ENCODE data around the gene NOXO1. TPM values are rescaled to one million over a fixed set of nuclear protein-coding genes. Genes with fewer than 3 reads are reported as not detected.

The NOXO1 gene
- total RNA-seq, 3 donors from 2014 or later (not counting 1 experiment from before 2014, with no cell fraction given) = not detected

DNA sequence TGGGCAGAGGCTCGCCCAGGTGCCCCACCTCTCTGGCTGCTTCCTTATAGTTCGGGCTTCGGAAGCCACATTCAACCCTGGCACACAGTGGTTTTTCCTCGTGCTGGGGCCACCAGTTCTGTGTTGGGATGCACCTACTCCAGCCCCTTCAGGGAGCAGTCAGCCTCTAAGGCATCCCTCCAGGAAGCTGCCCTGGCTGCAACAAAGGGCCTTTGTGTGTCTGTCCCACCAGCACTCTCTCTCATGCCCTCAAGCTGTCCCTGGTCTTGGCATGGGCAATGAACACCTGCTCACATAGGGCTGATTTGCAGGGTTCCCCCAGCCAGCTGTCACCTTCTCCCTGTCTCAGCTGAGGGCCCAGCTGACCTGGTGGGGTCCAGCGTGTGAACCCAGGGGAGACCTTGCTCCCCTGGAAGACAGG, 754 bp upstream of the NOXO1 start:
- Histone ChIP-seq H3K9me3 (ENCODE audit: control insufficient read depth, insufficient read depth, low read length) (no peaks in the 10 kb centered on the region), H3K4me1 (ENCODE audit: control insufficient read depth, insufficient read depth, low read length) (peaks cover 27% of the 10 kb centered on the region), H3K27ac (ENCODE audit: low read length) (no peak overlapping the region), H3K27me3 (ENCODE audit: control insufficient read depth, insufficient read depth, low read length) (peaks cover 31% of the 10 kb centered on the region), H3K36me3 (ENCODE audit: control insufficient read depth, insufficient read depth, low read length) (peaks cover 24% of the 10 kb centered on the region), H3K4me3 (ENCODE audit: low read length) (no peak overlapping the region)
- TF ChIP-seq, protein P1, sequence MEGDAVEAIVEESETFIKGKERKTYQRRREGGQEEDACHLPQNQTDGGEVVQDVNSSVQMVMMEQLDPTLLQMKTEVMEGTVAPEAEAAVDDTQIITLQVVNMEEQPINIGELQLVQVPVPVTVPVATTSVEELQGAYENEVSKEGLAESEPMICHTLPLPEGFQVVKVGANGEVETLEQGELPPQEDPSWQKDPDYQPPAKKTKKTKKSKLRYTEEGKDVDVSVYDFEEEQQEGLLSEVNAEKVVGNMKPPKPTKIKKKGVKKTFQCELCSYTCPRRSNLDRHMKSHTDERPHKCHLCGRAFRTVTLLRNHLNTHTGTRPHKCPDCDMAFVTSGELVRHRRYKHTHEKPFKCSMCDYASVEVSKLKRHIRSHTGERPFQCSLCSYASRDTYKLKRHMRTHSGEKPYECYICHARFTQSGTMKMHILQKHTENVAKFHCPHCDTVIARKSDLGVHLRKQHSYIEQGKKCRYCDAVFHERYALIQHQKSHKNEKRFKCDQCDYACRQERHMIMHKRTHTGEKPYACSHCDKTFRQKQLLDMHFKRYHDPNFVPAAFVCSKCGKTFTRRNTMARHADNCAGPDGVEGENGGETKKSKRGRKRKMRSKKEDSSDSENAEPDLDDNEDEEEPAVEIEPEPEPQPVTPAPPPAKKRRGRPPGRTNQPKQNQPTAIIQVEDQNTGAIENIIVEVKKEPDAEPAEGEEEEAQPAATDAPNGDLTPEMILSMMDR (IDR thresholded peaks at IDR 0.05) = no peak
- DNase-seq = no peak
- H3K27me3 Mint-ChIP-seq (ENCODE audit: low read depth in 2 of 2) = peaks cover 0 to 12% of the 10 kb centered on the region in 2 donors
- 58% methylated on average over 5 of the region's 5 CpGs for WGBS (ENCODE audit: insufficient coverage)
- H3K36me3 Mint-ChIP-seq = no peaks in the 10 kb centered on the region
- peaks cover 4 to 11% of the 10 kb centered on the region in 2 donors for H3K4me1 Mint-ChIP-seq
- intact Hi-C loops (cut with micrococcal nuclease) = no loop called here
- no peak for ATAC-seq
- H3K9me3 Mint-ChIP-seq = no peaks in the 10 kb centered on the region
- peak overlapping the region in 1 of 2 donors; percentile 72 for H3K27ac Mint-ChIP-seq
- peak overlapping the region; percentile 63 for H3K4me3 Mint-ChIP-seq

DNA sequence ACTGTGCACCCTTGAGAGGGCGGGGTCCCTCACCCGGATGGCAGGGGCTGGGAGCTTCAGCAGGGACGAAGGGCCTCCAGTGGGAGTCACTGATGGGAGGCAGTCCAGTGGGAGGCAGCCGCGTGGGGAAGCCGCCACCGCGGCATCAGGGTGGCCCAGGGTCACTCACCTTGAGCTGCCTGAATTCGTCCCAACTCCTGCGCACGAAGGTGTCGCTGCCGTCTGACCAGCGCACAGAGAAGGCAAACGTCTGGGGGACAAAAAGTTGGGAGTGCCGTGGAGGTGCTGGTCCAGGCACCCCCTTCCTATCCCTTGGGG, 540 bp downstream of the NOXO1 start:
- intact Hi-C loops (cut with micrococcal nuclease) = no loop called here

DNA sequence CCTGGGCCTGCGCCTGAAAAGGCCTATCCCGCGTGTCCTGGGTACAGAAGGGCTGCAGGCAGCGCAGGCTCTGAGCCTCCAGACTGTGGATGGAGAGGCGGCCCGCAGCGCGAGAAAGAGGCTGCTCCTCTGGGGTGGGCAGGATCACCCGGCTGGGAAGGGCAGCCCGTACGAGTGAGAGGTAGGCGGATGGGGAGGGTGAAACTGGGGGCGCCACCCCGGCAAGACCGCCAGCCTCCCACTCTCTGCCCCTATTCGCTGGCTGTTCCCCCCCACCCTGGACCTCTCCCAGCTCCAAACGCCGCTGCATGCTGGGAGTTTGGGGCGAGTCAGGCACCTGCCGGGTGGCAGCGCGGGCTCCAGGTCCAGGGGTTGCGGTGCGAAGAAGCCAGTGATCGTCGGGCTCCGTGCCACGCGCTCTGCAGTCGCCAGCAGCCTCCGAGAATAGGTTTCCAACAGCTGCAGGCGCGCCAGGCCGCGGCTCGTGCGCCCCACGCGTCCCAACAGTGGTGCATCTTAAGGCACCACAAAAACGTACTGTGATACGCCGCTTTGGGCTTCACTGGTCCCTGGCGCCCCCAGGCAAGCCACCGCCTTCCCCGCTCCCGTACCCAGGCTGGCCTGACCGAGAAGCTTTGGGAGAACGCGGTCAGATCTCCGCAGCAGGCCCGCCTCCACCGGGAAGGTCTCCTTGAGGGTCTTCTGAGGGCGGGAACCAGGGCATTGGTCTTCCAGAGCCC, 1.1 kb downstream of the NOXO1 start:
- peaks cover 4% of the 10 kb centered on the region in 2 donors for H3K4me1 Mint-ChIP-seq
- no peak overlapping the region for H3K27ac Mint-ChIP-seq
- H3K4me3 ChIP-seq (ENCODE audit: low read length) = no peak overlapping the region
- no peaks in the 10 kb centered on the region for H3K9me3 Mint-ChIP-seq
- DNase-seq = no peak
- ATAC-seq = no peak
- no peaks in the 10 kb centered on the region for H3K9me3 ChIP-seq (ENCODE audit: control insufficient read depth, insufficient read depth, low read length)
- no peak overlapping the region for H3K4me3 Mint-ChIP-seq
- TF ChIP-seq, protein P1 (IDR thresholded peaks at IDR 0.05) = no peak
- peaks cover 32% of the 10 kb centered on the region for H3K36me3 ChIP-seq (ENCODE audit: control insufficient read depth, insufficient read depth, low read length)
- no peak overlapping the region for H3K27ac ChIP-seq (ENCODE audit: low read length)
- peaks cover 21% of the 10 kb centered on the region for H3K4me1 ChIP-seq (ENCODE audit: control insufficient read depth, insufficient read depth, low read length)
- 9% methylated on average over 53 of the region's 53 CpGs for WGBS (ENCODE audit: insufficient coverage)
- H3K27me3 Mint-ChIP-seq (ENCODE audit: low read depth in 2 of 2) = peaks cover 0 to 12% of the 10 kb centered on the region in 2 donors
- intact Hi-C loops (cut with micrococcal nuclease) = no loop called here
- H3K36me3 Mint-ChIP-seq = no peaks in the 10 kb centered on the region
- peaks cover 31% of the 10 kb centered on the region for H3K27me3 ChIP-seq (ENCODE audit: control insufficient read depth, insufficient read depth, low read length)

More for the DNA sequence above, 540 bp downstream of the NOXO1 start:
- Histone ChIP-seq H3K4me1 (ENCODE audit: control insufficient read depth, insufficient read depth, low read length) (peaks cover 27% of the 10 kb centered on the region), H3K4me3 (ENCODE audit: low read length) (no peak overlapping the region), H3K27ac (ENCODE audit: low read length) (no peak overlapping the region), H3K27me3 (ENCODE audit: control insufficient read depth, insufficient read depth, low read length) (peaks cover 31% of the 10 kb centered on the region), H3K9me3 (ENCODE audit: control insufficient read depth, insufficient read depth, low read length) (no peaks in the 10 kb centered on the region), H3K36me3 (ENCODE audit: control insufficient read depth, insufficient read depth, low read length) (peaks cover 28% of the 10 kb centered on the region)
- Mint-ChIP-seq H3K9me3 (no peaks in the 10 kb centered on the region), H3K36me3 (no peaks in the 10 kb centered on the region), H3K4me1 (peaks cover 4% of the 10 kb centered on the region in 2 donors), H3K27me3 (ENCODE audit: low read depth in 2 of 2) (peaks cover 0 to 12% of the 10 kb centered on the region in 2 donors), H3K4me3 (no peak overlapping the region), H3K27ac (no peak overlapping the region)
- ATAC-seq (no peak), DNase-seq (no peak)
- WGBS (ENCODE audit: insufficient coverage) = 27% methylated on average over 16 of the region's 16 CpGs
- TF ChIP-seq, protein P1 (IDR thresholded peaks at IDR 0.05) = no peak

Measured in natural killer cell (primary cell).